Activated CD4-positive, alpha-beta memory T cell treated with anti-CD3 and anti-CD28 coated beads, Interleukin-2, amount 10 ng/mL, durations not matched to agents 7 days and 5 days (primary cell): ENCODE data around the gene HID1. TPM values are rescaled to one million over a fixed set of nuclear protein-coding genes. Genes with fewer than 3 reads are reported as not detected.

Source experiments
- CTCF ChIA-PET: fragments of 350-600 bp; sonication (Branson Sonifier 250); formaldehyde crosslinking; loops from one replicate; lab custom pipeline; 2021; ENCODE audit warnings: antibody characterized with exemption, inconsistent platforms; lab: Charles Lee
- POLR2A ChIA-PET: fragments of 350-600 bp; sonication (Branson Sonifier 250); formaldehyde crosslinking; loops from one replicate; lab custom pipeline; 2021; ENCODE audit warnings: antibody characterized with exemption; lab: Charles Lee
- DNase-seq: peaks from one replicate; pipeline ENCODE4 v3.0.0-alpha.2; 2020
- H3K27ac Mint-ChIP-seq: one replicate; pipeline ENCODE4 v1.8.0; 2021; ENCODE audit warnings: mild to moderate bottlenecking, mixed read lengths
- H3K27me3 Mint-ChIP-seq: one replicate; pipeline ENCODE4 v1.8.0; 2021; ENCODE audit warnings: mixed read lengths
- H3K36me3 Mint-ChIP-seq: one replicate; pipeline ENCODE4 v1.8.0; 2021; ENCODE audit warnings: low read depth, mixed read lengths
- H3K4me1 Mint-ChIP-seq: one replicate; pipeline ENCODE4 v1.8.0; 2021; ENCODE audit warnings: mixed read lengths
- H3K4me3 Mint-ChIP-seq: one replicate; pipeline ENCODE4 v1.8.0; 2021; ENCODE audit warnings: mild to moderate bottlenecking, mixed read lengths
- H3K9me3 Mint-ChIP-seq: one replicate; pipeline ENCODE4 v1.8.0; 2021; ENCODE audit warnings: mixed read lengths
- total RNA-seq, 2 experiments: library from RNA; stranded (reverse); gene quantifications; one replicate each; pipeline ENCODE4 v1.2.3, GENCODE V29; 2021

Gene HID1
- 1 to 10 TPM in 1 of 2 experiments, under 1 TPM in 1; 0.38 to 1.4 TPM for total RNA-seq

- H3K36me3 Mint-ChIP-seq = no peaks in the 10 kb centered on the region
- no peak within 1 kb of the TSS for H3K27ac Mint-ChIP-seq
- H3K4me1 Mint-ChIP-seq = peaks cover 6% of the 10 kb centered on the region
- peak within 1 kb of the TSS; percentile 72 for H3K4me3 Mint-ChIP-seq
- ChIA-PET POLR2A (interaction anchor here (0.8 to 2.7 kb wide), 4 partner anchors 11 to 216 kb away, joined by 4 to 16 read pairs (median 4); partner anchors contain the start of gene MRPL58), CTCF (interaction anchor here (0.6 to 2.6 kb wide), 6 partner anchors 11 to 231 kb away, joined by 3 to 16 read pairs (median 8); partner anchors contain the start of genes CDR2L and MRPL58)
- DNase-seq = peak; percentile 76
- no peaks in the 10 kb centered on the region for H3K9me3 Mint-ChIP-seq
- peaks cover 33% of the 10 kb centered on the region for H3K27me3 Mint-ChIP-seq
These were observed at the start of gene HID1 for GRCh38 chr17:74972107-74972972. TSS of gene HID1 (minus strand) at chr17:74972759. CDS start at chr17:74972656, 103 bp downstream.

DNA sequence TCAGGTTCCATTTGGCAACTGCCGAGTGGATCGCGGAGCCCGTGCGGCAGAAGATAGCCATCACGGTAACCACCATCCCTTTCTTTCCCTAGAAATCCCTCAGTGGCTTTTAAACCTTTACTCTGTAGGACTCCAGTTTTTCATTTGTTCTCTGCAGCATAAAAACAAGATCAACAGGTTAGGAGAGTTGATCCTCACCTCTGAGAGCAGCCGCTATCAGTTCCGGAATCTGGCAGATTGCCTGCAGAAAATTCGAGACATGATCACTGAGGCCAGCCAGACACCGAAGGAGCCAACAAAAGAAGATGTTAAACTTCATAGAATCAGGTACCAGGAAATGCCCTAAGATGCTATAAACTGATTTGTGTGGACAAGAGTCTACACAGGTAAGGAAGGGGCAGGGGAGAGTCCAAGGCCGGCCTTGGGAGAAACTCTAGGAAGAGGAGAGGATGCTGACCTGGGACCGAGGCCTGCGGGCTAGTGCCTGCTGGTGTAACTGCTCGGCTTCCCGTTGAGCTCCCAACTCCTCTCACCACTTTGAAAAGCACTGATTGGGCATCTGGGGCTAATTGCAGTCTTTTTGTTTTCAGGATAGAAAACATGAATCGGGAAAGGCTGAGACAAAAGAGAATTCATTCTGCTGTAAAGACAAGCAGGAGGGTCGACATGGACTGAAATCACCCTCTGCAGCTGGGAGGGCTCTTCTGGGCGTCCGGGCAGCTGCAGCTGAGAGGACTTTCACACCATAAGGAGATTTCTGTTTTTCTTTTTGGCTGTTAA lies 48.0 kb upstream of the HID1 start:
- H3K27ac Mint-ChIP-seq = no peak overlapping the region
- H3K4me1 Mint-ChIP-seq = peaks cover 16% of the 10 kb centered on the region
- H3K36me3 Mint-ChIP-seq = peaks cover 63% of the 10 kb centered on the region
- CTCF ChIA-PET = interaction anchor here (2.7 kb wide), 1 partner anchor 59 kb away, joined by 7 read pairs; no protein-coding TSS in a partner anchor
- H3K4me3 Mint-ChIP-seq = no peak overlapping the region
- H3K9me3 Mint-ChIP-seq = no peaks in the 10 kb centered on the region
- no peak for DNase-seq
- POLR2A ChIA-PET = interaction anchor here (1.0 kb wide), 1 partner anchor 11 kb away, joined by 3 read pairs; no protein-coding TSS in a partner anchor
- H3K27me3 Mint-ChIP-seq = no peaks in the 10 kb centered on the region

GRCh38 chr17:75019710-75020109 lies 47.2 kb upstream of the HID1 start:
- no peaks in the 10 kb centered on the region for H3K27me3 Mint-ChIP-seq
- H3K4me1 Mint-ChIP-seq = peaks cover 13% of the 10 kb centered on the region
- H3K9me3 Mint-ChIP-seq = no peaks in the 10 kb centered on the region
- no peak for DNase-seq
- peaks cover 60% of the 10 kb centered on the region for H3K36me3 Mint-ChIP-seq
- H3K4me3 Mint-ChIP-seq = no peak overlapping the region
- H3K27ac Mint-ChIP-seq = no peak overlapping the region
- ChIA-PET CTCF (interaction anchor here (1.0 to 2.7 kb wide), 2 partner anchors 15 to 59 kb away, joined by 5 to 7 read pairs; no protein-coding TSS in a partner anchor), POLR2A (interaction anchor here (1.0 to 1.2 kb wide), 3 partner anchors 10 to 17 kb away, joined by 3 to 4 read pairs (median 3); no protein-coding TSS in a partner anchor)

GRCh38 chr17:75019146-75019545 lies 46.6 kb upstream of the HID1 start:
- peaks cover 12% of the 10 kb centered on the region for H3K4me1 Mint-ChIP-seq
- ChIA-PET POLR2A (interaction anchor here (1.0 to 1.2 kb wide), 3 partner anchors 10 to 17 kb away, joined by 3 to 4 read pairs (median 3); no protein-coding TSS in a partner anchor), CTCF (interaction anchor here (0.7 to 2.7 kb wide), 3 partner anchors 16 to 93 kb away, joined by 3 to 7 read pairs (median 5); no protein-coding TSS in a partner anchor)
- no peak overlapping the region for H3K4me3 Mint-ChIP-seq
- no peaks in the 10 kb centered on the region for H3K27me3 Mint-ChIP-seq
- no peak overlapping the region for H3K27ac Mint-ChIP-seq
- H3K36me3 Mint-ChIP-seq = peaks cover 56% of the 10 kb centered on the region
- H3K9me3 Mint-ChIP-seq = no peaks in the 10 kb centered on the region
- DNase-seq = no peak

DNA sequence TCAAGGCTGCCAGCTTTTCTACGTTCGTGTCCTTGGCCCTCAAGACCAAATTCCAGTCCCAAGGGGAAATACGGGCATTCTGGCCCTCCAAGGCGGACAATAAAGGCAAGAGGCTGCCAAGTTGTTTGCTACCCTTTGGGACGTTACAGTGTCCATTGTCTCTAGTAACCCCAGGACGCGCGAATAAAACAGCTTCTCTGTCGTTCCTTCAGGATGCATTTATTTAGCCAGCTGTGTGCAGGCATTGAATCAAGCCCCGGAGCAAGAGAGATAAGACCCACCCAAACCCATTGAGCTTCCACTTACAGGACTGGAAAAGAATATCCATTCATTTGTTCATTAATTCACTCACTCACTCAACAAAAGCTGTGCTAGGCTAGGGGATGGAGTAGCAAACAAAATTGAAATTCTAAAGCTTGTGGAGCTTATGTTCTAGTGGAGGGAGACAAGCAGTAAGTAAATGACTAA lies 40.6 kb upstream of the HID1 start:
- no peak for DNase-seq
- Mint-ChIP-seq H3K27ac (peak overlapping the region; percentile 84), H3K36me3 (peaks cover 19% of the 10 kb centered on the region), H3K4me3 (peak overlapping the region; percentile 93), H3K9me3 (no peaks in the 10 kb centered on the region), H3K27me3 (no peaks in the 10 kb centered on the region), H3K4me1 (peaks cover 30% of the 10 kb centered on the region)
- ChIA-PET POLR2A (interaction anchor here (0.7 to 4.3 kb wide), 27 partner anchors 9 to 258 kb away, joined by 3 to 39 read pairs (median 12); partner anchors contain the start of genes ARMC7, ATP5PD, CDR2L and FDXR), CTCF (interaction anchor here (0.5 to 5.6 kb wide), 28 partner anchors 10 to 414 kb away, joined by 3 to 65 read pairs (median 6); partner anchors contain the start of genes CDR2L, GGA3, HID1 and MRPS7)

DNA sequence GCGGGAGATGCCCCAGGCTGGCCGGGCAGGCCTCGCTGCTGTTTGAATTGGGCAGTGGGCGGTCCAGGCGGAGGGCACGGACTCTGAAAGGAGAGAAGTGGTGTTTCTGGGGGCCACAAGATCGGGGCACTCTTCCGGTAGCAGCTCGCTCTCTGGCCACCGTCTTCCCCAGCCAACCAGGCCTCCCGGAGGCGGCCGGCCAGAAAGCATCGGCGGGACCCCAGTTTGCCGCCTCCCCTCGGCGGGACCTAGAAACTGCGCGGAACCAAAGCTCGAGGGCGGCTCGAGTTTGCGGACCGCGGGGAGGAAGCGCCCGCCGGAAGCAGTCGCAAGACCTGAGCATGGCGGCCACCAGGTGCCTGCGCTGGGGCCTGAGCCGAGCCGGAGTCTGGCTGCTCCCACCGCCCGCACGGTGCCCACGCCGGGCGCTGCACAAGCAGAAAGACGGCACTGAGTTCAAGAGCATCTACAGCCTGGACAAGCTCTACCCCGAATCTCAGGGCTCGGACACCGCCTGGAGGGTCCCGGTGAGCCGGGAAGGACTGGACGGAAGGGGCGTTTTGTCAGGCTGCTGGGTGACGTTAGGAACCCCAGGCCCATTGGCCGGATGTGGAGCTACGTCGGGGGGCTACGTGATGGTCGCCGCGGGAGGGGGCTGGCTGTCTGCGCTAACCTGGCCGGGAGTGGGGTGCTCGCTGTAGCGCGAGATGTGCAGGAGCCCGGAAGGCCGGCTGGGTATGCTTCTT lies 40.0 kb upstream of the HID1 start, which contains the start of gene MRPL58:
MRPL58 (plus strand) TSS at position 325 of the 746 bp plus-strand sequence; CDS start at position 342, 17 bp downstream.
- H3K4me3 Mint-ChIP-seq = peak within 1 kb of the TSS; percentile 93
- H3K36me3 Mint-ChIP-seq = peaks cover 17% of the 10 kb centered on the region
- ChIA-PET CTCF (interaction anchor here (0.7 to 5.6 kb wide), 32 partner anchors 10 to 414 kb away, joined by 3 to 65 read pairs (median 6); partner anchors contain the start of genes ATP5PD, CDR2L, GGA3 and HID1), POLR2A (interaction anchor here (0.7 to 4.3 kb wide), 32 partner anchors 9 to 258 kb away, joined by 3 to 39 read pairs (median 6); partner anchors contain the start of genes ARMC7, ATP5PD, CDR2L and FDXR)
- peak within 1 kb of the TSS; percentile 84 for H3K27ac Mint-ChIP-seq
- no peaks in the 10 kb centered on the region for H3K9me3 Mint-ChIP-seq
- no peaks in the 10 kb centered on the region for H3K27me3 Mint-ChIP-seq
- peaks cover 30% of the 10 kb centered on the region for H3K4me1 Mint-ChIP-seq
- DNase-seq = peak; percentile 86

GRCh38 chr17:75012096-75012345 lies 39.5 kb upstream of the HID1 start:
- ChIA-PET CTCF (interaction anchor here (0.7 to 5.6 kb wide), 30 partner anchors 9 to 277 kb away, joined by 3 to 65 read pairs (median 6); partner anchors contain the start of genes ATP5PD, CDR2L, HID1 and KCTD2), POLR2A (interaction anchor here (0.8 to 4.3 kb wide), 27 partner anchors 8 to 259 kb away, joined by 3 to 39 read pairs (median 12); partner anchors contain the start of genes ARMC7, ATP5PD, CDR2L and FDXR)
- no peak for DNase-seq
- Mint-ChIP-seq H3K36me3 (peaks cover 17% of the 10 kb centered on the region), H3K9me3 (no peaks in the 10 kb centered on the region), H3K27ac (peak overlapping the region; percentile 84), H3K27me3 (no peaks in the 10 kb centered on the region), H3K4me3 (peak overlapping the region; percentile 93), H3K4me1 (peaks cover 30% of the 10 kb centered on the region)

DNA sequence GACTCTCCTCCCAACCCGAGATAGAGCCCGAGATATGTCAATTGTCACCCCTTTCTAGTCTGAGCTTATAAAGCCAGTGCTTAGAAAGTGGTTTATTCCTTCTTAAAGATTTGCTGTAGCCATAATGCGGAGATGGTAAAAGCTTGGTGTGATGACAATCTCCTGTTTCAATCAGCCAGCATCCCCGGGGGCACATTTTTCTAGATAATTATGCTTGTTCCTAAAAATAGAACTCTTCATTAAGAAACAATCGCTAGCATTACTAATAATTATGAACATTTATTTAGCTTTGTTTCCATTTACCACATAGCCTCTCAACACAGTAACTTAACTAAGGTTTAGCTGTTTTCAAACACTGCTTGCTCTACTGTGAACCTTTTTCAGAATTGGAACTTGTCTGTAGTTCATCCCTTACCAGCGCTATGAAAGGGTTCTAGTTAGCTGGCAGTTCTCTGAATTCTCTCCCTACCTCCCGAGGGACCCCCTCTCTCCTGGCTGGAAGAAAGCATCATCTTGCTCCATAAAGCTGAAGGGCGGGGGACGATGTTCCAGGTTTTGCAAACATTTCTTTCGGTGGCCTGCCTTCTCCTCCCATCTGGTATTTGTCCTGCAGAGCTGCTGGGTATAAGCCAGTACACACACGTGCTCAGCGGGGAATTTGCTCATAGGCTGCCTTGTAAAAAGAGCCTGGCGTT lies 39.0 kb upstream of the HID1 start:
- peak overlapping the region; percentile 84 for H3K27ac Mint-ChIP-seq
- H3K4me3 Mint-ChIP-seq = peak overlapping the region; percentile 93
- H3K9me3 Mint-ChIP-seq = no peaks in the 10 kb centered on the region
- peaks cover 2% of the 10 kb centered on the region for H3K27me3 Mint-ChIP-seq
- POLR2A ChIA-PET = interaction anchor here (0.8 to 4.3 kb wide), 25 partner anchors 8 to 259 kb away, joined by 3 to 39 read pairs (median 12); partner anchors contain the start of genes ARMC7, ATP5PD, CDR2L and FDXR
- peaks cover 30% of the 10 kb centered on the region for H3K4me1 Mint-ChIP-seq
- CTCF ChIA-PET = interaction anchor here (0.7 to 5.6 kb wide), 28 partner anchors 9 to 278 kb away, joined by 3 to 65 read pairs (median 6); partner anchors contain the start of genes ATP5PD, CDR2L, HID1 and KCTD2
- no peak for DNase-seq
- H3K36me3 Mint-ChIP-seq = peaks cover 13% of the 10 kb centered on the region

GRCh38 chr17:75010683-75011400 lies 38.3 kb upstream of the HID1 start:
- Mint-ChIP-seq H3K36me3 (peaks cover 9% of the 10 kb centered on the region), H3K27ac (peak overlapping the region; percentile 29), H3K4me1 (peaks cover 28% of the 10 kb centered on the region), H3K4me3 (peak overlapping the region; percentile 28), H3K27me3 (peaks cover 5% of the 10 kb centered on the region), H3K9me3 (no peaks in the 10 kb centered on the region)
- ChIA-PET CTCF (interaction anchor here (0.7 to 5.6 kb wide), 17 partner anchors 11 to 114 kb away, joined by 3 to 65 read pairs (median 5); partner anchors contain the start of genes CDR2L, HID1 and SLC16A5), POLR2A (interaction anchor here (0.8 to 4.3 kb wide), 15 partner anchors 7 to 260 kb away, joined by 3 to 39 read pairs (median 15); partner anchors contain the start of genes ARMC7, ATP5PD, CDR2L and FDXR)
- no peak for DNase-seq

- ChIA-PET CTCF (interaction anchor here (0.7 to 1.2 kb wide), 2 partner anchors 48 to 49 kb away, joined by 3 read pairs; no protein-coding TSS in a partner anchor), POLR2A (interaction anchor here (1.0 kb wide), 1 partner anchor 11 kb away, joined by 3 read pairs; no protein-coding TSS in a partner anchor)
- Mint-ChIP-seq H3K9me3 (no peaks in the 10 kb centered on the region), H3K4me3 (no peak overlapping the region), H3K27ac (no peak overlapping the region), H3K27me3 (peaks cover 5% of the 10 kb centered on the region), H3K36me3 (peaks cover 3% of the 10 kb centered on the region), H3K4me1 (peaks cover 21% of the 10 kb centered on the region)
- no peak for DNase-seq
These were observed 36.7 kb upstream of the HID1 start for GRCh38 chr17:75009139-75009724.
